GM19043 (cell line): ENCODE data around the gene HPCAL1.
"Not testable (repeated sequence)": the region's sequence is repeated elsewhere in the genome, so short reads cannot be mapped to it uniquely, and the experiment has no call there.

Experiments
- ATAC-seq: cut with Tn5 transposase; IDR thresholded peaks from one replicate; pipeline ENCODE4 v1.9.1; 2021; ENCODE audit warnings: low read depth; ENCODE audit not compliant: unreplicated experiment

Gene HPCAL1

DNA sequence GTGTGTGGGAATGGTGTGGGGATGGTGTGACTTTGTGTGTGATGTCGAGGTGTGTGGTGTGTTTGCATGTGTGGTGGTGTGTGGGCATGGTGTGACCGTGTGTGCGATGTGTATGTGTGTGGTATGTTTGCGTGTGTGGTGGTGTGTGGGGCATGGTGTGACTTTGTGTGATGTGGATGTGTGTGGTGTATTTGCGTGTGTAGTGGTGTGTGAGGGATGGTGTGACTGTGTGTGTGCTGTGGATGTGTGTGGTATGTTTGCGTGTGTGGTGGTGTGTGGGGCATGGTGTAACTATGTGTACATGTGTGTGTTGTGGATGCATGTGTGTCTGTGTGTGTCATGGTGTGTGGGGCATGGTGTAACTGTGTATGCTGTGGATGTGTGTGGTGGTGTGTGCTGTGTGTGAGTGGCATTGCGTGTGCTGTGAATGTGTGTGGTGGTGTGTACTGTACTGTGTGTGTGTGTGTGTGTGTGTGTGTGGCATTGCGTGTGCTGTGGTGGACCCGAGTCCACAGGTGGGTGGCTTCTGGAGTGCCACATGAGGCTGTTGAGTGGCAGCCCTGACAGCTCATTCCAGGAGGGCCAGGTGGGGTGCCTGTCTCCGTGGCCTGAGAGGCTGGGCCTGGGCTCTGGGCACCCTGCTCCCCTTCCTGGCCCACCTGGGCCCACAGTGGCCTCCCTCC is 130.7 kb downstream of the HPCAL1 start:
- ATAC-seq = no peak

- no peak for ATAC-seq
These were observed 131.5 kb downstream of the HPCAL1 start for GRCh38 chr2:10433947-10434885.

- peak; percentile 53 for ATAC-seq
These were observed 132.4 kb downstream of the HPCAL1 start for GRCh38 chr2:10434886-10435819.

GRCh38 chr2:10435820-10436204 is 133.1 kb downstream of the HPCAL1 start:
- ATAC-seq = no peak

GRCh38 chr2:10436583-10437110 is 133.9 kb downstream of the HPCAL1 start:
- no peak for ATAC-seq

DNA sequence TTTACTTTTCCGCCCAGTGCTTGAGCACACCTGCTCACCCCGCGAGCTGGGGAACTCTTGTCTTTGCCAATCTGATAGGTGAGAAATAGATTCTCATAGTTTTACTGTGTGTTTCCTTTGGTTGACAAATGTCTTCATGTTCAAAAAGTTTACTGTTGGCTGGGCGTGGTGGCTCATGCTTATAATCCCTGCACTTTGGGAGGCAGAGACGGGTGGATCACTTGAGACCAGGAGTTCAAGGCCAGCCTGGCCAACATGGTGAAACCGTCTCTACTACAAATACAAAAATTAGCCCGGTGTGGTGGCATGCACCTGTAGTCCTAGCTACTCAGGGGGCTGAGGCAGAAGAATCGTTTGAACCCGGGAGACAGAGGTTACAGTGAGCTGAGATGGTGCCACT is 135.1 kb downstream of the HPCAL1 start:
- ATAC-seq = no peak

- ATAC-seq = no peak
These were observed 136.0 kb downstream of the HPCAL1 start for GRCh38 chr2:10438688-10439087.

GRCh38 chr2:10439185-10439879 is 136.6 kb downstream of the HPCAL1 start:
- ATAC-seq = no peak

DNA sequence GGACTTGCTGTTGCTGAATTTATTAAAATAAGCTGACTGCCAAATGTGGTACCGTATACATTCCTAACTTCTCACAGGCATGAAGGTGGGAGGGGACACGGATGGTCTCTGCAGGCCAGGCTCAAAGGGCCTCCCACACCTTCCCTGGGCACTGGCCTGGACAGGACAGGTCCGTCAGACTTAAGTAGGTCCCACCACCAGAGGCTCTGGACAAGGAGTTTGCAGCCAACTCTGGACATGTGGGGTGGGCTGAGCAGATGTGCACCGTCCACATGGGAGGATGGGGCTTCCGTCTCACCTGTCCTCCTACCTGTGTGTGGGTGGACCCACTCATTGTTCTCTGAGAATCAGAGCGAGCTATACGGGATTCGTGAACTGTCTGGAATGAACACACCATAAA is 137.3 kb downstream of the HPCAL1 start:
- ATAC-seq = no peak

- ATAC-seq = no peak
These were observed 138.0 kb downstream of the HPCAL1 start for GRCh38 chr2:10440736-10441135.

GRCh38 chr2:10441948-10442347 is 139.2 kb downstream of the HPCAL1 start:
- ATAC-seq = no peak

DNA sequence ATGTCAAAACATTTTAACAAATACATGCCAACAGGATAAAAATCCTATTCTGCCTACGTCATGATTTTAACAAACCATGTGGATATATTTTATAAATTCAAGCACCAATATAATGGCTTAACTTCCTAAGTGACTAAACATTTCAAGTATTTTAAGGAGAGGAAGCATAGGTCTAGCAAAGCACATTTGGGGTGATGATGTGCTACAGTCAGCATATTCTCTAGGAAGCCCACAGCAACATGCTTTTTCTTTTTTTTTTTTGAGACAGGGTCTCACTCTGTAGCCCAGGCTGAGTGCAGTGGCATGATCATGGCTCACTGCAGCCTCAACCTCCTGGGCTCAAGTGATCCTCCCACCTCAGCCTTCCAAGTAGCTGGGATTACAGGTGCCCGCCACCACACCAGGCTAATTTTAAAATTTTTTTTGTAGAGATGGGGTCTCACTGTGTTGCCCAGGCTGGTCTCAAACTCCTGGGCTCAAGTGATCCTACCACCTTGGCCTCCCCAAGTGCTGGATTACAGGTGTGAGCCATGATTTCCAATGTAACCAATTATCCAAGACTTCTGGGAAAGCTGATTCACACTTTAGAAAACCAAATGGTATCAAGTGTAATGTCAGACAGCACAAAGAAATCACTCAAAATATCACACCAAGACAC is 139.9 kb downstream of the HPCAL1 start:
- not testable (repeated sequence) for ATAC-seq

GRCh38 chr2:10444463-10444862 is 141.8 kb downstream of the HPCAL1 start:
- no peak for ATAC-seq

GRCh38 chr2:10446631-10447030 is 143.9 kb downstream of the HPCAL1 start:
- no peak for ATAC-seq

DNA sequence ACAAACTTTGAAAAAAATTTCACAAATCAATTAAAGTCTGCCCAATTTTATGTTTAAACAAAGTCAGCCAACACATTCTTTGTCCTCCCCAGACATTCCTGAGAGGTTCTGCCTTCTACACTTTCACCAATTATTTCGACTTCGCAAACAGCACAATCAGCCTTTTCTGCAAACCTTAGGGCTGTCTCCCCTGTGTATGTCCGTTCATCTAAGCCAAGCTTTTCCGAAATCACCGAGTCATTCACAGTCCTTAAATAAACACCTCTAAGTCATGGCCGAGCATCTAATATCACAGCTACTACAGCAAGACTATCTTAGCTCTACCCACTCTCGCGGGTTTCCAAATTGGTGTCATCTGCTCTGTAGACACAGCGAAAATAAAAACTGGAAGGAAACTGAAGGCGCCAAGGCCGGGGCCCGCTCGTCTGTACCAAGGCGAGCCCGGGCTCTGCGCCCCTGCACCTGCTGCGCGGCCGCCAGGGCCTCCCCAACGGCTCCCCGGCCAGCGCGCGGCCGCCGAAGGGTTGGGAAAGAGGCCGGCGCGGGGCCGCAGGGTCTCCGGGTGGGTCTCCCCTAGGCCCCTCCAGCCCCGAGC is 144.7 kb downstream of the HPCAL1 start:
- ATAC-seq = peak; percentile 24

GRCh38 chr2:10447895-10448575 is 145.3 kb downstream of the HPCAL1 start, which contains the start of gene ODC1:
Gene ODC1, minus strand, starts transcription at chr2:10448327. Its CDS starts 3,295 bp downstream, at chr2:10445032.
- peak; percentile 52 for ATAC-seq

GRCh38 chr2:10448576-10449485 is 146.1 kb downstream of the HPCAL1 start:
- ATAC-seq = peak; percentile 58
